T-helper 1 cell (primary cell): ENCODE data around the gene PSMD2.

Source experiments
- DNase-seq, 5 donors: peaks; one replicate each; pipeline ENCODE4 v3.0.0-alpha.2; 2012 to 2020

Gene PSMD2

DNA sequence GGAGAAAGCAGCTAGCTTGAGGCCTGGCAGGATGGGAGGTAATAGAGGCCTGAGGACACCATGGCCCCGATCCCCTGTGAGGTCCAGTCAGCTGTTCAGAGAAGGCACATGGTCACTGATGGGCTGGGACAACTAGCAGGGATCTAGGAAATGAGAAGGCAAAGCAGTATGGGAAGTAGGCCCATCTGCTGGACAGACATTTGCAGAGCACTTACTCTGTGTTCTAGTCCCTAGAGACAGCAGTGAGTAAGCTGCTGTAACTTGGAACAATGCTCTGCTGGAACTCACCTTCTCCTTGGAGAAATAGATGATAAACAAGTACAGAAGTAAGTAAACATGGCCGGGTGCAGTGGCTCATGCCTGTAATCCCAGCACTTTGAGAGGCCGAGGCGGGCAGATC is 16.1 kb upstream of the PSMD2 start:
- no peak for DNase-seq

DNA sequence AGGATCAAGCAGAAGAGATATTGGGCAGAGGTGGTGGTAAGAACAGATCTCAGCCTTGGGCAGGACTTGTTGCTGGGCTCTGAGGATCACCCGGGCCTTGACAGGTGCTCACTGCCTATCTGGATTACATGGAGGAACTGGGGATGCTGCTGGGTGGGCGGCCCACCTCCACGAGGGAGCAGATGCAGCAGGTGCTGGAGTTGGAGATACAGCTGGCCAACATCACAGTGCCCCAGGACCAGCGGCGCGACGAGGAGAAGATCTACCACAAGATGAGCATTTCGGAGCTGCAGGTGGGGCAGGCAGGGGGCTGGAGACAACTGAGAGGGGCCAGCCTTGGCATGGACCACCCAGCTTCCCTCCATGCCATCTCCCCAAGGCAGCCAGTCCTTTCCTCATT is 15.4 kb upstream of the PSMD2 start:
- DNase-seq, result no peak

DNA sequence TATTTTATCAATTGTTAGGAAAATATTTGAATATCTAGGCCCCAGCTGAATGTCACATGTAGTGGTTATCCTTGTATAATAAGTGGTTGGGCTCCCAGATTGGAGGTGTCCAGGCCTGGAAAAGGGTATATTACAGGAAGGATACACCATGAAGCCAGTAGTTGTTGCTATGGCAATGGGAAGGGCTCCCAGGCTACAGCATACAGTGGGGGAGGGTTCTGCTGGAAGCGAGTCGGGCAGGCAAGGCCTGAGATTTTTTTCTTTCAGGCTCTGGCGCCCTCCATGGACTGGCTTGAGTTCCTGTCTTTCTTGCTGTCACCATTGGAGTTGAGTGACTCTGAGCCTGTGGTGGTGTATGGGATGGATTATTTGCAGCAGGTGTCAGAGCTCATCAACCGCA is 14.3 kb upstream of the PSMD2 start:
- peak in 1 of 5 donors; percentile 35 for DNase-seq

DNA sequence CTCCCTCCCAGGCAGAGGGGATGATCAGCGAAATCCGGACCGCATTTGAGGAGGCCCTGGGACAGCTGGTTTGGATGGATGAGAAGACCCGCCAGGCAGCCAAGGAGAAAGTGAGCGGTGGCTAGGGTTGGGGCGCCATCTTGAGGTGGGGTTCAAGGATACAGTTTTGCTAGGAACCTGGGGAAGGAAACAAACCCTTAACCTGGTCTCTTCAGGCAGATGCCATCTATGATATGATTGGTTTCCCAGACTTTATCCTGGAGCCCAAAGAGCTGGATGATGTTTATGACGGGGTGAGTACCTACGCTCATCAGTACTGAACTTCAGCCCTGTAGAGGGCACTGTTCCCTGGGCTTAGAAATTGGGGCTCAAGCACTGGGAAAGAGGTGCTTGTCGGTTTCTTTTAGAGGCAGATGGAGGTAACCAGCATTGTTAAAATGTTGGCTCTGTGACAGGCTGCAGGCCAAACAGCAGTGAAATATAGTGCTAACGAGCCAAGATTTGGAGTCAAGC is 9.6 kb upstream of the PSMD2 start:
- DNase-seq, result peak in 4 of 5 donors; percentile 30 to 55 (median 40)

DNA sequence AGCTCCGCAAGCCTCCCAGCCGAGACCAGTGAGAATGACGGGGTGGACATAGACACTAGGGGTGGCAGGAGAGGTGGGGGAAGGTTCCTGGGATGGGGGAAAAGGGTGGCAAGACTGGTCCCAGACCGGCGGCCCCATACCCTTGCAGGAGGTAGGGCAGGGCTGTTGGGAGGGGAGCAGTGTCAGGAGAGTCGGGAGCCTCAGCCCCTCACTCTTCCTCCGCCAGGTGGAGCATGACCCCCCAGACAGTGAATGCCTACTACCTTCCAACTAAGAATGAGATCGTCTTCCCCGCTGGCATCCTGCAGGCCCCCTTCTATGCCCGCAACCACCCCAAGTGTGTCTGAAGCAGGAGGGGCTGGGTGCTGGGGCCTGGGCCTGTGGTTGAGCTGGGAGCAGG is 8.7 kb upstream of the PSMD2 start:
- DNase-seq, result no peak

DNA sequence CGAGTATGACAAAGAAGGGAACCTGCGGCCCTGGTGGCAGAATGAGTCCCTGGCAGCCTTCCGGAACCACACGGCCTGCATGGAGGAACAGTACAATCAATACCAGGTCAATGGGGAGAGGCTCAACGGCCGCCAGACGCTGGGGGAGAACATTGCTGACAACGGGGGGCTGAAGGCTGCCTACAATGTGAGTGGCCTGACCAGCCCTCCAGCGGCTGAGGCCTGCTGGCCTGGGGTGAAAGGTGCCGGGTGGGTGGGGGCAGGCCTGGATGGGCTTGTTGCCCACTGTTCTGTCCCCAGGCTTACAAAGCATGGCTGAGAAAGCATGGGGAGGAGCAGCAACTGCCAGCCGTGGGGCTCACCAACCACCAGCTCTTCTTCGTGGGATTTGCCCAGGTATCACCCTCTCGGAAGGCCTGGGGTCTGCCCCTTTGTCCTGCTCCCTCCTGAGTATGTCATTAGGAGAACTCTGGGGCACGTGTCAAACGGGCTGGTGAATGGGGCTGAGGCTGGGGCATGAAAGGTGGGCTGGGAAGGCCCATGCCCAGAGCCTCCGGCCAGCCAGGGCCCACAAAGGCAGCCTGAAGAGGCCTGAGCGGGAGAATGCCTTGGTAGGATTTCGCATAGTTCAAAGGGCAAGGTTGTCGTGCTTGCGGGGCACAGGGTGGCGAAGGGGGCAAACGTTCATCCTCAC is 7.8 kb upstream of the PSMD2 start:
- DNase-seq, result no peak

DNA sequence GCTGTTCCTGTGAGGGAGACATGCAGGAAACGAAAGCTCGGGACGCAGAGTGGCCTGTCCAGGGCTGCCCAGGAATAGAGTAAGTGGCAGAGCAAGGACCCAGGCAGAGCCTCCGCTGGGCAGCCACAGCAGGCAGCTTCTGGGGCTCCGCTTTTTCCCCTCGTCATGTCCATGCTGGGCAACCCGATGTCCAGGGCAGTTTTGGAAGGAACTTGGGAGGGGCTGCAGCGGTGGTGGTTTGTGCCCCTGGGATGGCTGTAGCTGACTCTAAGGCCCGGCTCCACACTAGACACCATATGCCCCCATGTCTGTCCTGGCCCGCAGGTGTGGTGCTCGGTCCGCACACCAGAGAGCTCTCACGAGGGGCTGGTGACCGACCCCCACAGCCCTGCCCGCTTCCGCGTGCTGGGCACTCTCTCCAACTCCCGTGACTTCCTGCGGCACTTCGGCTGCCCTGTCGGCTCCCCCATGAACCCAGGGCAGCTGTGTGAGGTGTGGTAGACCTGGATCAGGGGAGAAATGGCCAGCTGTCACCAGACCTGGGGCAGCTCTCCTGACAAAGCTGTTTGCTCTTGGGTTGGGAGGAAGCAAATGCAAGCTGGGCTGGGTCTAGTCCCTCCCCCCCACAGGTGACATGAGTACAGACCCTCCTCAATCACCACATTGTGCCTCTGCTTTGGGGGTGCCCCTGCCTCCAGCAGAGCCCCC is 7.1 kb upstream of the PSMD2 start:
- DNase-seq, result no peak

DNA sequence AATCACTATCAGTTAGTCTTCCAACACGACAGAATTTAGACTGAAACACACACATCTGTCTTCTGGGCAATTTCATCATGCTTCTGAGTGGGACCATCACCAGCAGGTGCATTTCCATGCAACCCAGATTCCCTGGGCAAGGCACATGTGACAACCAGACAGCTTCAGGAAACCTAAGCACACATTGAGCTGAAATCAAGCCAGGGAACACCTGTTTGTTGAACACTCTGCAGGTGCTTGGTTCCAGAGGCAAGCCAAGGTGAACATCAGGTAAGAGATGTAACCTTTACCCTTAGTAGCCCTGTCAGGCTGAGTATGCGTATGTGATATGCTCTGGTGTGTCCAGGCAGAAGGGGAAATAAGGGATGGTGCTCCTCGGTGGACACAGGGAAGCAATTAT is 3.3 kb upstream of the PSMD2 start:
- DNase-seq, result no peak

DNA sequence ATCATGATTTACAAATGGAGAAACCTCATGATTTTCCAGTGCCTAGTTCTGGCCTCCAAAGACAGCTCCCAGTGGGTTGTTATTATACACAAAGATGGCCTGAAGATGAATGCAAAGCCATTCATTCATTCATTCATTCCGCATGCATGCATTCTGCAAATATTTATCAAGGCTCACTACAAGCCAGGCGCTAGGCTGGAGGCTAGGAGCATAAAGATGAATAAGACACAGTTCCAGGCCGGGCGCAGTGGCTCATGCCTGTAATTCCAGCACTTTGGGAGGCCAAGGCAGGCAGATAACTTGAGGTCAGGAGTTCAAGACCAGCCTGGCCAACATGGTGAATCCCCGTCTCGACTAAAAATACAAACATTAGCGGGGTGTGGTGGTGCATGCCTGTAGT is 2.4 kb upstream of the PSMD2 start:
- DNase-seq, result no peak

DNA sequence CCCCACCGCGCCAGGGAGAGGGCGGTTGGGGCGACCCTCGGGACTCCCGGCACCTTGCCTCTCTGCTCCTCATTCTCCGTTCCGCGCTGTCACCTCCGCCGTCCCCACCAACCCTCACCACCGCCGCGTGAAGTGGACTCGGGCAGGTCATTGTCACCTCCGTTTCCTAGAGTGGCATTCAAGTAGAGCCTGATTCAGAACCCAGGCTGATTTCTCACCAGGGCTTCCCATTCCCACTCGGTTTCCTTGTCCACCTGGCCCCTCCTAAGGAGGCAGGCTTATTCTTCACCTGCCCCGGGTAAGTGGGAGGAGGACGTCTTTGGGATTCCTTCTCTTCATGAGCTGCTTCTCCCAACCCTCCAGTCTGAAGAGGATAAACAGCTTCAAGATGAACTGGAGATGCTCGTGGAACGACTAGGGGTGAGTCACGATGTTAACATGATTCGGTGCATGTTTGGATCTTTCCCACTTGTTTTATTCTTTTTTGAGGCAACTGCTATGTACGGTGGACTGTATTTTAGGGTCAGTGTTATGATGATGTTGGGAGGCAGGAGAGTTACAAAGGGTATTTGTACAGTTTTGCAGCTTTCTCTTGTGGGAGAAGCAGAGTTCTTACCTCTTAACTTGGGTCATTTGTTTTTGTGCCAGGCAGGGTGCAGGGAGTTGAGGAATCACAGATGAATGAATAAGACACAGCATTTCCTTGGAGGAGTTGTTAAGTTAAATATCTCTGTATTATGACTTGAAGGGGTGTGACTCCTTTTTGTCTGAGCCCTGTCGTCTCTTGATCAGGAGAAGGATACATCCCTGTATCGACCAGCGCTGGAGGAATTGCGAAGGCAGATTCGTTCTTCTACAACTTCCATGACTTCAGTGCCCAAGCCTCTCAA is 692 bp downstream of the PSMD2 start:
- no peak for DNase-seq

DNA sequence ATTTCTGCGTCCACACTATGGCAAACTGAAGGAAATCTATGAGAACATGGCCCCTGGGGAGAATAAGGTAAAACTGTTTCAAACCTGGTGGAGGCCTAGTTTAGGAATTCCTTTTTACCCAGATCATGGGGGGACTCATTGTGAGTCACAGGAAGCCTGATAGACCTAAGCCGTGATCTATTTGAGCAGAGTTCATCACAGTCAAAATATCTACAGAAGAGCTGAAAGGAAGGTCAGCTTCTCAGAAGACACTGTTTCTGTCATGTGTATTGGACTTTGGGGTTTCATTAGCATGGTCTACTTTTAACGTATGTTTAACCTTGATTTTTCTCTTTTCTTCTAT is 1.3 kb downstream of the PSMD2 start:
- no peak for DNase-seq

DNA sequence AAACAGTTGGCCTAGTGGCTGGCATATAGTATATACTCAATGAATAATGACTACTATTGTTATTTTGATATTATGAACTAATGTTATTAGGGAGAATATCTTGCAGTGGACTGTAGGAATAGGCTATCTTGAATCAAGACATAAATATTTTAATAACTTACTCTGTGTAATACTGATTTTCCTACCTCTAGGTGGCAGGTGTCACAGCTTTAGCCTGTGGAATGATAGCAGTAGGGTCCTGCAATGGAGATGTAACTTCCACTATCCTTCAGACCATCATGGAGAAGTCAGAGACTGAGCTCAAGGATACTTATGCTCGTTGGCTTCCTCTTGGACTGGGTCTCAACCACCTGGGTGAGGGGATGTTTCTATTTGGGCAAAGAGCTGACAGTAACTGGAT is 6.5 kb downstream of the PSMD2 start:
- DNase-seq, result no peak

DNA sequence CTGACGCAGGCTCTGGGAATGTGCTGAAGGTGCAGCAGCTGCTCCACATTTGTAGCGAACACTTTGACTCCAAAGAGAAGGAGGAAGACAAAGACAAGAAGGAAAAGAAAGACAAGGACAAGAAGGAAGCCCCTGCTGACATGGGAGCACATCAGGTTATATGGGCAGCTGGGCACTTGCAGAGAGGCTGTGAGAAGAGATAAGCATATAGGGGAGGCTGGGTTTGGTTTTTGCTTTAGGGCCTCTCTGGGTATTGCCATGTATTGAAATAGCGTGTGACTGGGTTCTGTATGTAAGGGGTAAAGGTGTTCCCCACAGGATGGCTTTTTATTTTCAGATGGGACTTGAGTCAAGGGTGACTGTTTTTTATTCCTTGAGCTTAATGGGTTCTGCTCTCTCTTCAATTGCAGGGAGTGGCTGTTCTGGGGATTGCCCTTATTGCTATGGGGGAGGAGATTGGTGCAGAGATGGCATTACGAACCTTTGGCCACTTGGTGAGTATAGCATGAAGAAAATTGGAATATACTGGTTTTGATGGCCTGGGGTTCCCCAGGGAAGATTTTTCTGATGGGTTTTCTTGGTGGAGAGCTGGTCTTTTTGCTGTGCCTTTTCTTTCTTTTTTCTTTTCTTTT is 7.4 kb downstream of the PSMD2 start:
- DNase-seq, result no peak

DNA sequence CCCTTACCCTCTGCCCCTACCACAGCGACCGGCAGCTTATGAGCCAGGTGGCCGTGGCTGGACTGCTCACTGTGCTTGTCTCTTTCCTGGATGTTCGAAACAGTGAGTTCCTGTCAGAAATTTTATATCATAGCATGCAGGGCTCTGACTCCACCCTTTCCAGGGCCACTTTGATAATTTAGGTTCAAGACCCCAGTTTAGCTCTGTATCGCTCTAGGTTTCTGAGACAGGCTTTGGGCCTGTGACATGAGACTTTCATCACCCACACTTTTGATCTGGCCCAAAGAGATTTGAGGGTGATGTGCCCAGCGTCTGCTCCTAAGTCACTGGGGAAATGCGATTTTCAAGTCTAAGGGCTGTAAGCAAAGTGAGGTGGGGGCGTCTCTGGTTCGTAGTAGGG is 8.9 kb downstream of the PSMD2 start:
- DNase-seq, result no peak

DNA sequence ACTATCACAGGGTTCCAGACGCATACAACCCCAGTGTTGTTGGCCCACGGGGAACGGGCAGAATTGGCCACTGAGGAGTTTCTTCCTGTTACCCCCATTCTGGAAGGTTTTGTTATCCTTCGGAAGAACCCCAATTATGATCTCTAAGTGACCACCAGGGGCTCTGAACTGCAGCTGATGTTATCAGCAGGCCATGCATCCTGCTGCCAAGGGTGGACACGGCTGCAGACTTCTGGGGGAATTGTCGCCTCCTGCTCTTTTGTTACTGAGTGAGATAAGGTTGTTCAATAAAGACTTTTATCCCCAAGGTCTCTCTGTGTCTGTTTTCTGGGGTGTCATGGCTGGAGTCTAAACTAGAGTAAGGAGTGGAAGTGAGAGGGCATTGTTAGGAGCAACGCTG is 9.7 kb downstream of the PSMD2 start:
- no peak for DNase-seq

DNA sequence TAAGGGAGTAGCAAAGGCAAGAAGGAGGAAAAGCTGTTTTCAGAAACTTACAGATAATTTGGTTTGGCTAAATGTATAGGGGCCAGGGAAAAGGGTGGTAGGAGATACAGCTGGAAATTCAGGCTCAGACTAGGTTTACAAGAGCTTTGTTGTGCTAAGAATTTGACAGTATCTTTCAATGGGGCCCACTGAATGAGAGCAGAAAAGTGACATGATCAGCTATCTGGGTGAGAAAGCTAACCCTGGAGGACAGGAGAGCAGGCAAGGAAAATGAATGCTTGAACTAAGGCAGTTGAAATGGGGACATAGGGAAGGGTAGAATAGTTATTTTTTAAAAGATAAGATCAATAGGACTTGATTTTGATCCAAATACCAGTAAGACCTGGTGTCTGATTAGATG is 12.6 kb downstream of the PSMD2 start:
- no peak for DNase-seq

DNA sequence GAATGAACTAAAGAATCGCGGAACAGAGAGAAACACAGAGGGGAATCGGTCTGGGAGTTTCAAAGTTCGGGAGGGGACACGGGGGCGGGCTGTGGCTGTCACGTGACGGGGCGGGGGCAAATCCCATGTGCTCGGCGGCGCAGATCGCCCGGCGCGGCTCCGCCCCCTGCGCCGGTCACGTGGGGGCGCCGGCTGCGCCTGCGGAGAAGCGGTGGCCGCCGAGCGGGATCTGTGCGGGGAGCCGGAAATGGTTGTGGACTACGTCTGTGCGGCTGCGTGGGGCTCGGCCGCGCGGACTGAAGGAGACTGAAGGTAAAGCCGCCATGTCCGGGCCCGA is 15.3 kb downstream of the PSMD2 start, which contains the start of gene EIF4G1:
Gene EIF4G1 (plus strand): TSS at position 244 of the 337 bp plus-strand sequence. CDS start 1,191 bp downstream, outside the sequence.
- peak; percentile 89 to 94 (median 91) for DNase-seq

DNA sequence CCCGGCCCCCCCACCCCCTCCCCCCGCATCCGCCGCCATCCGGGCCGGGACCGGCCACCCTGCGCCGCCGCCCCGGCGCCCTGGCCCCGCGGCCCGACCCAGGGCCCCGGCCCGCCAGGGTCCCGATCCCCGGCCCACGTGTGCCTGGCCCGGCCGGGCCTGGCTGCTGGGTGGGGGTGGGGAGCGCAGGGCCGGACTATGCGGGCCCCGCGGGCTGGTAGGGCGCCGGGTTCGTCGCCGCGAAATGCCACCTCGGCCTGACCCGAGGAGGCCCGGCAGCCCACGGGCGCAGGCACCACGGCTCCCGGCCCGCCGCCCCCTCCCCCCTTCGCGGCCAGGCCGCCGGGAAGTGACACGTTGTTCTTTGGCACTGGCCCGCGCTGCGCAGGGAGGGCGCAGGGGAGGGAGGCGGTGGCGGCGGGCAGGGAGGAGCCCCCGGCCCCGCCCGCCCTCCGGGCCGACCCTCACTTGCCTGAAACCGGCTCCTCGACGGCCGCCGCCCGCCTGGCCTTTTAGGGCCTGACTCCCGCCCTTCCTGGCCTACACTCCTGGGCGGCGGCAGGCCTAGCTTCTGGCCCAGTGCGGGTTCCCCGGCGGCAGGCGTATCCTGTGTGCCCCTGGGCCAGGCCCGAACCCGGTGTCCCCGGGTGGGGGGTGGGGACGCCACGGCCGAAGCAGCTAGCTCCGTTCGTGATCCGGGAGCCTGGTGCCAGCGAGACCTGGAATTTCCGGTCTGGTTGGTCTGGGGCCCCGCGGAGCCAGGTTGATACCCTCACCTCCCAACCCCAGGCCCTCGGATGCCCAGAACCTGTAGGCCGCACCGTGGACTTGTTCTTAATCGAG is 15.9 kb downstream of the PSMD2 start:
- DNase-seq, result peak; percentile 61 to 73 (median 65)

DNA sequence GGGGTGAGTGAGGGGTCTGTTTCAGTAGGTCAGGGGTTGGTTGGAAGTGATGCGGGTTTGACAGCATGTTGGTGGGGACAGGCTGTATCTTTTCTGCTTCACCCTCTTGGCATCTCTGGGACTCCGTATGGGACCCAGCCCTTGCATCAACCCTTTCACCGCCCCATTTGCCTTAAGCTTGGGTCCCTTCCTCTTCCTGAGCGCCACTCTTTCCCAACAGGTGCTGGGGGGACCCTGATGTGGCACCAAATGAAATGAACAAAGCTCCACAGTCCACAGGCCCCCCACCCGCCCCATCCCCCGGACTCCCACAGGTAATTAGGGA is 16.5 kb downstream of the PSMD2 start:
- no peak for DNase-seq

DNA sequence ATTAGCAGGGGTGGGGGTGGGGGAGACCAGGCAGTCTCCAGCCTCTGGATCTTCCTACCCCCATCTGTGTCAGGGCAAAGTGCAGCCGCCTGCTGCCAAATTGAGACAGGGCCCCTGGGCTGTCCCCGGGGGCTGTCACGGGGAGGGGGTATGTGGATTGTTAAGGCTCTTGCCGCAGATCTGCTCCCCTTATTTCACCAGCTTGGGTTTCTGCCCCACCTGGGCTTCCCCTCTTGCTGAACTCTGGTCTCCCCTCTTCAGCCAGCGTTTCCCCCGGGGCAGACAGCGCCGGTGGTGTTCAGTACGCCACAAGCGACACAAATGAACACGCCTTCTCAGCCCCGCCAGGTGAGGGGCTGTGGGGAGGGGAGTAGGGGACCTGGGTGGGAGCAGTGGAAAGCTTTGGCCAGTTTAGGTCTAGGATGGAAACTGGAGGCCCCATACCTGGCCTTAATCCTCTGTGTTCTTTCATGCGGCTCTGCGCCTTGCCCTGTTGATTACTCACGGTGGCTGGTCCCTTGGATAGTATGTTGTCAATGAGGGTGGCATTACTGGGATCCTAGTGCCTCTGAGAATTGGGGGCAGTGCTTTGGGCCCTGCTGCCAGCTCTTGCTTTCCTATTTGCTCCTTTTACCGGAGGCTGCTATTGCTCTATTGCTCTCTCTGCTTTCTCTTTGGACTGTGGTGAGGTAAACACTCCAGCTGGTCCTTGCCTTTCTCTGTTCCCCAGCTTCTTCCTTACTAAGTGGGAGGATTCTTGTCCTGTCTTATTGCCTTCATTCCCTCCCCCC is 17.0 kb downstream of the PSMD2 start:
- no peak for DNase-seq

DNA sequence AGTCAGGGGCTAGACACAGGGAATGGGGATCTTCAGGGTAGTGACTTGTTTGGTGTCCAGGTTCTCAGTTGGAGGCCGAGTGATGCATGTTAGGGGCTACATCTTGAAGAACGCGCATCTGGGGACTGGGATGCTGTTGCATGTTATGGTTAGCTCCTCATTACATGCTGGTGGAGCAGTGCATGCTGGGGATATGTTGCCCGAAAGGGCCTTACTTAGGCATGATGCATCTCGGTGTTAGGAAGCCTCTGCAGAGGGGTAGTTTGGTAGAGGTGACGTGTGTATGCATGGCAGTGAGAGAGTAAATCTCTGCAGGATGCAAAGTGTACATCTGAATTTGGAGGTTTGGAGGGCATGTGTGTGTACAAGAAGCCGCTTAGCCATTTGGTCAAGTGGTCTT is 17.8 kb downstream of the PSMD2 start:
- DNase-seq, result no peak
